H9 (cell line): ENCODE measurements around the gene SLC2A9. TPM values are rescaled to one million over a fixed set of nuclear protein-coding genes. Genes with fewer than 3 reads are reported as not detected.

Source experiments
- DNase-seq: peaks from one replicate; pipeline ENCODE4 v3.0.0-alpha.2; 2017
- H2AFZ ChIP-seq: one replicate; pipeline ENCODE4 v1.6.1; 2013; ENCODE audit warnings: mild to moderate bottlenecking, low read length, control low read depth, moderate library complexity
- H2AK5ac ChIP-seq: 2 replicates; pipeline ENCODE4 v1.6.1; 2013; ENCODE audit warnings: low read length, control low read depth, mixed read lengths; ENCODE audit not compliant: insufficient read length
- H2BK120ac ChIP-seq: one replicate; pipeline ENCODE4 v1.6.1; 2013; ENCODE audit warnings: low read depth, mild to moderate bottlenecking, low read length, control low read depth, inconsistent platforms; ENCODE audit not compliant: poor library complexity, severe bottlenecking
- H2BK12ac ChIP-seq: 2 replicates; pipeline ENCODE4 v1.6.1; 2013; ENCODE audit warnings: low read length, control low read depth, mixed read lengths, low read depth; ENCODE audit not compliant: insufficient read length
- H2BK15ac ChIP-seq: 2 replicates; pipeline ENCODE4 v1.6.1; 2013; ENCODE audit warnings: low read depth, low read length, control low read depth
- H2BK20ac ChIP-seq: one replicate; pipeline ENCODE4 v1.6.1; 2013; ENCODE audit warnings: low read depth, mild to moderate bottlenecking, low read length, control low read depth, inconsistent platforms; ENCODE audit not compliant: poor library complexity, severe bottlenecking
- H2BK5ac ChIP-seq: 2 replicates; pipeline ENCODE4 v1.6.1; 2013; ENCODE audit warnings: low read length, control low read depth, mixed read lengths; ENCODE audit not compliant: insufficient read length
- H3K14ac ChIP-seq: 2 replicates; pipeline ENCODE4 v1.6.1; 2013; ENCODE audit warnings: low read length, control low read depth; ENCODE audit not compliant: insufficient read depth
- H3K18ac ChIP-seq: 2 replicates; pipeline ENCODE4 v1.6.1; 2013; ENCODE audit warnings: low read depth, mild to moderate bottlenecking, mixed read lengths, low read length, control low read depth; ENCODE audit not compliant: insufficient read length
- H3K23ac ChIP-seq: 2 replicates; pipeline ENCODE4 v1.6.1; 2013; ENCODE audit warnings: low read length, control low read depth, mixed read lengths, low read depth; ENCODE audit not compliant: insufficient read length
- H3K23me2 ChIP-seq: 2 replicates; pipeline ENCODE4 v1.6.1; 2013; ENCODE audit warnings: low read depth, mild to moderate bottlenecking, mixed read lengths, low read length, control low read depth; ENCODE audit not compliant: insufficient read length, poor library complexity, severe bottlenecking
- H3K27ac ChIP-seq: 2 replicates; pipeline ENCODE4 v1.5.1; 2013; ENCODE audit warnings: low read length, control low read depth, mixed read lengths, low read depth; ENCODE audit not compliant: insufficient read length
- H3K27me3 ChIP-seq: 2 replicates; pipeline ENCODE4 v1.6.1; 2013; ENCODE audit warnings: low read length, control low read depth, inconsistent platforms; ENCODE audit not compliant: insufficient read depth
- H3K4ac ChIP-seq: 2 replicates; pipeline ENCODE4 v1.6.1; 2013; ENCODE audit warnings: low read depth, mild to moderate bottlenecking, control low read depth, inconsistent platforms, low read length, moderate library complexity
- H3K4me1 ChIP-seq: 2 replicates; pipeline ENCODE4 v1.6.1; 2013; ENCODE audit warnings: low read length, control low read depth, inconsistent platforms; ENCODE audit not compliant: insufficient read depth
- H3K4me2 ChIP-seq: 2 replicates; pipeline ENCODE4 v1.6.1; 2013; ENCODE audit warnings: low read length, control low read depth, mixed read lengths; ENCODE audit not compliant: insufficient read length, insufficient read depth
- H3K56ac ChIP-seq: 2 replicates; pipeline ENCODE4 v1.6.1; 2013; ENCODE audit warnings: low read depth, mild to moderate bottlenecking, mixed read lengths, low read length, control low read depth; ENCODE audit not compliant: insufficient read length
- H3K79me1 ChIP-seq: 2 replicates; pipeline ENCODE4 v1.6.1; 2013; ENCODE audit warnings: low read depth, mild to moderate bottlenecking, moderate library complexity, low read length, control low read depth, inconsistent platforms; ENCODE audit not compliant: insufficient read depth, poor library complexity, severe bottlenecking
- H3K79me2 ChIP-seq: 2 replicates; pipeline ENCODE4 v1.6.1; 2013; ENCODE audit warnings: low read length, control low read depth, inconsistent platforms; ENCODE audit not compliant: insufficient read depth
- H3K9ac ChIP-seq: 2 replicates; pipeline ENCODE4 v1.6.1; 2013; ENCODE audit warnings: low read length, control low read depth, mixed read lengths; ENCODE audit not compliant: insufficient read length; ENCODE audit errors: extremely low read depth
- H3K9me3 ChIP-seq: one replicate; pipeline ENCODE4 v1.6.1; 2013; ENCODE audit warnings: low read depth, low read length, inconsistent platforms; ENCODE audit not compliant: control insufficient read depth
- H3T11ph ChIP-seq: one replicate; pipeline ENCODE4 v1.6.1; 2013; ENCODE audit warnings: mild to moderate bottlenecking, low read length, control low read depth, inconsistent platforms
- H4K20me1 ChIP-seq: one replicate; pipeline ENCODE4 v1.6.1; 2013; ENCODE audit not compliant: control insufficient read depth, insufficient read length, insufficient read depth
- H4K5ac ChIP-seq: 2 replicates; pipeline ENCODE4 v1.6.1; 2013; ENCODE audit warnings: low read depth, mild to moderate bottlenecking, mixed read lengths, low read length, control low read depth; ENCODE audit not compliant: insufficient read length
- H4K8ac ChIP-seq: replicated peaks from 2 replicates; pipeline ENCODE4 v1.6.1; 2013; ENCODE audit warnings: low read length, control low read depth, mixed read lengths, low read depth; ENCODE audit not compliant: insufficient read length
- H4K91ac ChIP-seq: 2 replicates; pipeline ENCODE4 v1.6.1; 2013; ENCODE audit warnings: low read depth, mild to moderate bottlenecking, moderate library complexity, mixed read lengths, low read length, control low read depth; ENCODE audit not compliant: insufficient read length
- H3K27ac Mint-ChIP-seq, 3 experiments: 2 replicates in 2 of 3; 3 replicates in 1 of 3; pipeline ENCODE4 v1.8.0; 2020 to 2021; ENCODE audit warnings: mixed read lengths in 3 of 3, mild to moderate bottlenecking in 1 of 3, moderate library complexity in 1 of 3
- H3K27me3 Mint-ChIP-seq: 2 replicates; pipeline ENCODE4 v1.8.0; 2021; ENCODE audit warnings: low read depth, mild to moderate bottlenecking, moderate library complexity, mixed read lengths
- H3K36me3 Mint-ChIP-seq, 3 experiments: 2 replicates in 2 of 3; 3 replicates in 1 of 3; pipeline ENCODE4 v1.8.0; 2020 to 2021; ENCODE audit warnings: low read depth in 3 of 3, mixed read lengths in 3 of 3; ENCODE audit not compliant: insufficient read depth in 1 of 3
- H3K4me1 Mint-ChIP-seq, 2 experiments: 2 replicates each; pipeline ENCODE4 v1.8.0; 2020; ENCODE audit warnings: mixed read lengths in 2 of 2
- H3K4me3 Mint-ChIP-seq, 2 experiments: 2 replicates in 1 of 2; 3 replicates in 1 of 2; pipeline ENCODE4 v1.8.0; 2020 to 2021; ENCODE audit warnings: mild to moderate bottlenecking in 2 of 2, mixed read lengths in 2 of 2, moderate library complexity in 1 of 2
- H3K9me3 Mint-ChIP-seq, 2 experiments: 2 replicates in 1 of 2; 3 replicates in 1 of 2; pipeline ENCODE4 v1.8.0; 2020; ENCODE audit warnings: mild to moderate bottlenecking in 2 of 2, mixed read lengths in 2 of 2, moderate library complexity in 1 of 2
- CTCF ChIP-seq: fragments of 200-600 bp; sonication (generic); conservative IDR thresholded peaks from 3 replicates; pipeline ENCODE4 v1.8.0; 2021; ENCODE audit warnings: antibody characterized with exemption, mild to moderate bottlenecking
- WGBS: extraction: QIAGEN DNeasy Blood & Tissue Kit; methylation state at CpG from one replicate; pipeline ENCODE4 v1.1.7; 2013; ENCODE audit warnings: missing lambda C conversion rate, low lambda C conversion rate, mixed read lengths; ENCODE audit not compliant: insufficient read length; ENCODE audit errors: extremely low coverage; 5-methylcytosine and 5-hydroxymethylcytosine counted together
- total RNA-seq: library from RNA; stranded (reverse); gene quantifications from 2 replicates; pipeline ENCODE4 v1.2.1, GENCODE V29; 2021

Gene SLC2A9
- total RNA-seq, 1 experiment from 2014 or later: 0.79 TPM

- H3K9me3 Mint-ChIP-seq: no peaks in the 10 kb centered on the region
- Histone ChIP-seq H4K20me1 (no peaks in the 10 kb centered on the region), H3K23ac (no peak overlapping the region), H3K4ac (no peak overlapping the region), H2BK20ac (no peak overlapping the region), H3K14ac (no peak overlapping the region), H2AK5ac (no peak overlapping the region), H3K18ac (no peak overlapping the region), H3K9me3 (no peaks in the 10 kb centered on the region), H4K5ac (no peak overlapping the region), H3K23me2 (no peaks in the 10 kb centered on the region), H2BK12ac (no peak overlapping the region), H2BK5ac (no peak overlapping the region), H4K8ac (no peak overlapping the region), H2BK15ac (no peak overlapping the region), H3K79me1 (no peaks in the 10 kb centered on the region), H3K56ac (no peak overlapping the region), H4K91ac (no peak overlapping the region), H3K27ac (no peak overlapping the region), H3K4me1 (no peaks in the 10 kb centered on the region), H3K79me2 (no peaks in the 10 kb centered on the region), H2AFZ (no peak overlapping the region), H3K9ac (no peak overlapping the region), H3K4me2 (no peak overlapping the region), H3K27me3 (no peaks in the 10 kb centered on the region), H2BK120ac (no peak overlapping the region), H3T11ph (no peak overlapping the region)
- no peaks in the 10 kb centered on the region; a peak in 1 of 7 replicates for H3K36me3 Mint-ChIP-seq
- WGBS: no CpG with 5 or more reads among the region's 1 CpG
- no peaks in the 10 kb centered on the region for H3K4me1 Mint-ChIP-seq
- H3K4me3 Mint-ChIP-seq: no peak overlapping the region
- no peak overlapping the region for H3K27ac Mint-ChIP-seq
- DNase-seq: no peak
- peaks cover 23% of the 10 kb centered on the region for H3K27me3 Mint-ChIP-seq
- TF ChIP-seq CTCF: no peak
Observed at GRCh38 chr4:9906996-9907395, 114.3 kb downstream of the SLC2A9 start.
